H1 (cell line): ENCODE measurements around the gene GPC2. TPM values are rescaled to one million over a fixed set of nuclear protein-coding genes. Genes with fewer than 3 reads are reported as not detected.

Source experiments
- CHD7 ChIP-seq: fragments of 300-600 bp; sonication (generic); IDR thresholded peaks from 2 replicates; pipeline ENCODE4 v1.7.1; 2012; ENCODE audit warnings: low read length, moderate library complexity, mild to moderate bottlenecking, inconsistent platforms; ENCODE audit not compliant: insufficient replicate concordance
- CTBP2 ChIP-seq: IDR thresholded peaks from 2 replicates; pipeline ENCODE4 v1.7.0; 2011; ENCODE audit warnings: borderline replicate concordance, mild to moderate bottlenecking, moderate library complexity, mixed read lengths, low read length; ENCODE audit not compliant: insufficient read depth, insufficient read length
- polyA plus RNA-seq, 7 experiments: library from polyadenylated mRNA; depleted of rRNA in 3 of 7; stranded (reverse) in 5 of 7; unstranded in 2 of 7; fragments of >200 nt in 5 of 7; fragments of 200-250 nt in 2 of 7; gene quantifications; 1 replicate in 5 of 7; 2 replicates in 1 of 7; 4 replicates in 1 of 7; pipeline versions ENCODE4 v1.2.1 to v1.2.3, GENCODE V29; 2011 to 2013; ENCODE audit warnings: missing spikeins in 2 of 7, mixed read lengths in 2 of 7
- total RNA-seq: library from RNA; stranded (reverse); fragmentation: NEBNext Ultra II Directional; extraction: Animal tissue kit (Norgen Biotek cat#: 25700); gene quantifications from 2 replicates; pipeline ENCODE4 v1.2.1, GENCODE V29; 2021

GPC2 gene
- total and polyA plus RNA-seq, 2 of the 8 experiments (the other 6 are each of a cell fraction or from before 2014, with no cell fraction given), result 25.3 to 44.8 TPM

- no peak for TF ChIP-seq CHD7
- TF ChIP-seq CTBP2, result no peak
- TF ChIP-seq, all 59 proteins: peak for 0
Measured at GRCh38 chr7:100220586-100221230, 43.5 kb upstream of the GPC2 start (continued).
